ENCODE results near the gene RCAN2.

The RCAN2 gene

DNA sequence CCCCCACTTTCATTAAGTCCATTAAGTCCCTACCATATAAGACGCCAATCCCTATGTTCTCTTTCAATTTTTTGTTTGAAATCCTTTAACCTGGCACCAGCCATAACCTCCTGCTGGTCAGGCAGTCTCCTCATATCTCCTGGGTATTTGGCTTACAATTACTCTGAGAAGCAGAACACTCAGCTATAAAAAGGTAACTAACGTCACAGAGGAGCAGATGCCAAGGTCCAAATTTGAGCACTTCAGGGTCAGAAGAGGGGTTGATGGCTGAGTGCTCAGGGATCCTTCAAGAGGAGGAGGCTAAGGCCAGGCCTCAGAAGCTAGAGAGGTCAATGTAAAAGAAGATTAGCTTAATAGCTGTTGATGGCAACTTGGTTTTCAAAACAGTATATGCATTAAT is 22.3 kb upstream of the RCAN2 start:
- no peak overlapping the region for H3K27ac ChIP-seq

GRCh38 chr6:46511320-46511719 is 20.1 kb upstream of the RCAN2 start:
- Histone ChIP-seq H3K36me3 (ENCODE audit: control insufficient read depth, insufficient read depth, low read length) (no peaks in the 10 kb centered on the region), H3K4me2 (ENCODE audit: low read length) (no peak overlapping the region), H3K4me1 (no peaks in the 10 kb centered on the region), H2AFZ (peak overlapping the region; percentile 25), H3K27ac (no peak overlapping the region), H3K27me3 (ENCODE audit: control insufficient read depth, insufficient read depth, low read length) (no peaks in the 10 kb centered on the region), H3K79me2 (no peaks in the 10 kb centered on the region), H3K9me3 (ENCODE audit: control insufficient read depth, low read length) (no peaks in the 10 kb centered on the region), H3K4me3 (ENCODE audit: low read depth, low read length) (no peak overlapping the region), H3K9ac (no peak overlapping the region)
- TF ChIP-seq, protein P1, sequence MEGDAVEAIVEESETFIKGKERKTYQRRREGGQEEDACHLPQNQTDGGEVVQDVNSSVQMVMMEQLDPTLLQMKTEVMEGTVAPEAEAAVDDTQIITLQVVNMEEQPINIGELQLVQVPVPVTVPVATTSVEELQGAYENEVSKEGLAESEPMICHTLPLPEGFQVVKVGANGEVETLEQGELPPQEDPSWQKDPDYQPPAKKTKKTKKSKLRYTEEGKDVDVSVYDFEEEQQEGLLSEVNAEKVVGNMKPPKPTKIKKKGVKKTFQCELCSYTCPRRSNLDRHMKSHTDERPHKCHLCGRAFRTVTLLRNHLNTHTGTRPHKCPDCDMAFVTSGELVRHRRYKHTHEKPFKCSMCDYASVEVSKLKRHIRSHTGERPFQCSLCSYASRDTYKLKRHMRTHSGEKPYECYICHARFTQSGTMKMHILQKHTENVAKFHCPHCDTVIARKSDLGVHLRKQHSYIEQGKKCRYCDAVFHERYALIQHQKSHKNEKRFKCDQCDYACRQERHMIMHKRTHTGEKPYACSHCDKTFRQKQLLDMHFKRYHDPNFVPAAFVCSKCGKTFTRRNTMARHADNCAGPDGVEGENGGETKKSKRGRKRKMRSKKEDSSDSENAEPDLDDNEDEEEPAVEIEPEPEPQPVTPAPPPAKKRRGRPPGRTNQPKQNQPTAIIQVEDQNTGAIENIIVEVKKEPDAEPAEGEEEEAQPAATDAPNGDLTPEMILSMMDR (IDR thresholded peaks at IDR 0.05), result no peak

More for the DNA sequence above, 22.3 kb upstream of the RCAN2 start:
- Histone ChIP-seq H3K4me3 (ENCODE audit: low read depth, low read length) (no peak overlapping the region), H3K9ac (no peak overlapping the region), H3K79me2 (no peaks in the 10 kb centered on the region), H3K9me3 (ENCODE audit: control insufficient read depth, low read length) (no peaks in the 10 kb centered on the region), H3K36me3 (ENCODE audit: control insufficient read depth, insufficient read depth, low read length) (no peaks in the 10 kb centered on the region), H3K4me2 (ENCODE audit: low read length) (no peak overlapping the region), H3K4me1 (no peaks in the 10 kb centered on the region), H2AFZ (no peak overlapping the region), H3K27me3 (ENCODE audit: control insufficient read depth, insufficient read depth, low read length) (no peaks in the 10 kb centered on the region)
- TF ChIP-seq, protein P1 (IDR thresholded peaks at IDR 0.05), result no peak

GRCh38 chr6:46510651-46511050 is 19.4 kb upstream of the RCAN2 start:
- H3K27me3 ChIP-seq (ENCODE audit: control insufficient read depth, insufficient read depth, low read length), result no peaks in the 10 kb centered on the region
- H3K4me2 ChIP-seq (ENCODE audit: low read length), result no peak overlapping the region
- no peaks in the 10 kb centered on the region for H3K9me3 ChIP-seq (ENCODE audit: control insufficient read depth, low read length)
- TF ChIP-seq, protein P1 (IDR thresholded peaks at IDR 0.05), result no peak
- peak overlapping the region; percentile 25 for H2AFZ ChIP-seq
- H3K27ac ChIP-seq, result no peak overlapping the region
- H3K36me3 ChIP-seq (ENCODE audit: control insufficient read depth, insufficient read depth, low read length), result no peaks in the 10 kb centered on the region
- H3K9ac ChIP-seq, result no peak overlapping the region
- H3K4me1 ChIP-seq, result no peaks in the 10 kb centered on the region
- H3K4me3 ChIP-seq (ENCODE audit: low read depth, low read length), result no peak overlapping the region
- H3K79me2 ChIP-seq, result no peaks in the 10 kb centered on the region

DNA sequence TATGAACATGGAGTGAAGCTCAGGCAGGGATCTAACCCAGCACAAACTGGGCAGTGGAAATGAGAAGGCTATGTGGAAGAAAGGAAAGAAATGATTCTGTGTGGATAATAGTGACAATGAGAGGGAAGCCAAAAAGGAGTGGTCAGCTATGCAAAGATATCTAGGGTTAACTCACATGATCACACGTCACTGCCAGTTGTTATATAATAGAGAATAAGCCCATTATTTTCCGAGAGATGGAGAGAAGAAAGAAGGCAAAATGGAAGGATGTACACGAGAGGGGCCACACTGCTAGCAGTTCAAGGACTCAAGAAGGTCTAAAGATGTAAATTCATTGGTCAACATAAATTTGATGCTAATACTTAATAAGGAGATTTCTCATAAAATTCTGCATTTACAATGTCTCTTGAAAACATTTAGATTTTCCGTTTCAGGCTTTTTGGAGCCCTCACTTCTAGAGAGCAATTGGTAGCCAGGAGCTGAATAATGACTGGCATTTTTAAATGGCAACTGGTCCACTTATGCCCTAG is 18.8 kb upstream of the RCAN2 start:
- Histone ChIP-seq H3K4me3 (ENCODE audit: low read depth, low read length) (no peak overlapping the region), H3K4me1 (no peaks in the 10 kb centered on the region), H3K27me3 (ENCODE audit: control insufficient read depth, insufficient read depth, low read length) (no peaks in the 10 kb centered on the region), H3K36me3 (ENCODE audit: control insufficient read depth, insufficient read depth, low read length) (no peaks in the 10 kb centered on the region), H3K79me2 (no peaks in the 10 kb centered on the region), H3K9me3 (ENCODE audit: control insufficient read depth, low read length) (no peaks in the 10 kb centered on the region), H3K4me2 (ENCODE audit: low read length) (no peak overlapping the region), H3K9ac (no peak overlapping the region), H2AFZ (no peak overlapping the region), H3K27ac (no peak overlapping the region)
- TF ChIP-seq, protein P1 (IDR thresholded peaks at IDR 0.05), result no peak

DNA sequence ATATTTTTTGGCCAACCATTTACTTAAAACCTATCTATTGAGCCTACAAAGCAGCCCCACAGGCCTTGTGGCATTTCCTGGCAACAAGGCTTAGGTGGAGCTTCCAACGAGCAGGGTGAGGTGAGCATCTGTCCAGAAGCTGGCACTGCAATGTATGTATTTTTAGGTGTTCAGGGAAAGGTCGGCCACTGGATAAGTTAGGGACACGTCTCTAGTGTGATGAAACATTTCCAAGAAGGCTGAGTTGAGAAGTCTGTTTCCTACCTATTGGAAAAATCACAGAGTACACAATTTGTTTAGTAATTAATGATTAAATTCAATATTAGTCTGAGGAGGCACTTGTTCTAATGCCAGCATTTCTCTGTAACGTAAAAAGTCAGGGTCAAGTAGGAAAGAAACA is 17.8 kb upstream of the RCAN2 start:
- Histone ChIP-seq H3K9me3 (ENCODE audit: control insufficient read depth, low read length) (no peaks in the 10 kb centered on the region), H3K4me3 (ENCODE audit: low read depth, low read length) (no peak overlapping the region), H3K27ac (no peak overlapping the region), H3K9ac (no peak overlapping the region), H3K79me2 (no peaks in the 10 kb centered on the region), H3K36me3 (ENCODE audit: control insufficient read depth, insufficient read depth, low read length) (no peaks in the 10 kb centered on the region), H3K4me2 (ENCODE audit: low read length) (no peak overlapping the region), H3K4me1 (no peaks in the 10 kb centered on the region), H3K27me3 (ENCODE audit: control insufficient read depth, insufficient read depth, low read length) (no peaks in the 10 kb centered on the region), H2AFZ (no peak overlapping the region)
- TF ChIP-seq, protein P1 (IDR thresholded peaks at IDR 0.05), result no peak
